HG02678 (cell line): ENCODE results near the gene PTPN4.
"Not testable (repeated sequence)": the region's sequence is repeated elsewhere in the genome, so short reads cannot be mapped to it uniquely, and the experiment has no call there.

Source experiments
- ATAC-seq: cut with Tn5 transposase; IDR thresholded peaks from one replicate; pipeline ENCODE4 v1.9.1; 2021; ENCODE audit warnings: mild to moderate bottlenecking, moderate library complexity; ENCODE audit not compliant: unreplicated experiment

The PTPN4 gene

GRCh38 chr2:119932809-119933208 is 173.1 kb downstream of the PTPN4 start:
- no peak for ATAC-seq

GRCh38 chr2:119934319-119934718 is 174.6 kb downstream of the PTPN4 start:
- no peak for ATAC-seq

GRCh38 chr2:119937680-119938079 is 178.0 kb downstream of the PTPN4 start:
- ATAC-seq: no peak

- ATAC-seq: no peak
These were observed 180.2 kb downstream of the PTPN4 start for GRCh38 chr2:119939915-119940314.

- ATAC-seq: no peak
These were observed 181.1 kb downstream of the PTPN4 start for GRCh38 chr2:119940856-119941255.

- no peak for ATAC-seq
These were observed 181.7 kb downstream of the PTPN4 start for GRCh38 chr2:119941388-119941787.

GRCh38 chr2:119941981-119942513 is 182.3 kb downstream of the PTPN4 start:
- no peak for ATAC-seq

- no peak for ATAC-seq
These were observed 183.3 kb downstream of the PTPN4 start for GRCh38 chr2:119943058-119943457.

GRCh38 chr2:119947535-119947934 is 187.8 kb downstream of the PTPN4 start:
- no peak for ATAC-seq

GRCh38 chr2:119950966-119951365 is 191.2 kb downstream of the PTPN4 start:
- no peak for ATAC-seq

- ATAC-seq: no peak
These were observed 199.0 kb downstream of the PTPN4 start for GRCh38 chr2:119958670-119959268.

GRCh38 chr2:119960821-119961220 is 201.1 kb downstream of the PTPN4 start:
- no peak for ATAC-seq

GRCh38 chr2:119981896-119982295 is 222.2 kb downstream of the PTPN4 start:
- ATAC-seq: no peak

- ATAC-seq: no peak
These were observed 222.8 kb downstream of the PTPN4 start for GRCh38 chr2:119982506-119982905.

GRCh38 chr2:119983108-119983507 is 223.4 kb downstream of the PTPN4 start:
- no peak for ATAC-seq

- ATAC-seq: no peak
These were observed 236.4 kb downstream of the PTPN4 start for GRCh38 chr2:119996148-119996547.

GRCh38 chr2:119996896-119997891 is 237.5 kb downstream of the PTPN4 start:
- ATAC-seq: not testable (repeated sequence)

- no peak for ATAC-seq
These were observed 241.7 kb downstream of the PTPN4 start for GRCh38 chr2:120001471-120001870.

GRCh38 chr2:120004254-120004653 is 244.5 kb downstream of the PTPN4 start:
- no peak for ATAC-seq

GRCh38 chr2:120005834-120006521 is 246.3 kb downstream of the PTPN4 start:
- ATAC-seq: peak; percentile 96

- ATAC-seq: no peak
These were observed 248.1 kb downstream of the PTPN4 start for GRCh38 chr2:120007851-120008250.
